Osteocyte (in vitro differentiated cells): ENCODE results near the gene PKNOX2. TPM values are rescaled to one million over a fixed set of nuclear protein-coding genes. Genes with fewer than 3 reads are reported as not detected.

ENCODE experiments used
- DNase-seq: peaks from one replicate; pipeline ENCODE4 v3.0.0; 2021; ENCODE audit warnings: mixed read lengths; ENCODE audit not compliant: unreplicated experiment; ENCODE audit errors: extremely low spot score
- H3K27ac Mint-ChIP-seq: one replicate; pipeline ENCODE4 v1.8.0; 2021; ENCODE audit warnings: mild to moderate bottlenecking, mixed read lengths; ENCODE audit not compliant: unreplicated experiment
- H3K27me3 Mint-ChIP-seq: one replicate; pipeline ENCODE4 v1.8.0; 2021; ENCODE audit warnings: mixed read lengths; ENCODE audit not compliant: unreplicated experiment
- H3K36me3 Mint-ChIP-seq: one replicate; pipeline ENCODE4 v1.8.0; 2021; ENCODE audit warnings: mixed read lengths; ENCODE audit not compliant: unreplicated experiment
- H3K4me1 Mint-ChIP-seq: one replicate; pipeline ENCODE4 v1.8.0; 2021; ENCODE audit warnings: mixed read lengths; ENCODE audit not compliant: unreplicated experiment
- H3K4me3 Mint-ChIP-seq: one replicate; pipeline ENCODE4 v1.8.0; 2021; ENCODE audit warnings: mild to moderate bottlenecking, moderate library complexity, mixed read lengths; ENCODE audit not compliant: unreplicated experiment
- H3K9me3 Mint-ChIP-seq: one replicate; pipeline ENCODE4 v1.8.0; 2021; ENCODE audit warnings: mixed read lengths; ENCODE audit not compliant: unreplicated experiment
- CTCF ChIP-seq: fragments of 200-600 bp; sonication (generic); IDR thresholded peaks from 2 replicates; pipeline ENCODE4 v1.5.0; 2021; ENCODE audit warnings: antibody characterized with exemption, mild to moderate bottlenecking, moderate library complexity
- total RNA-seq: library from RNA; stranded (reverse); gene quantifications from 2 replicates; pipeline ENCODE4 v1.2.1, GENCODE V29; 2021

The PKNOX2 gene
- total RNA-seq, 1 donor from 2014 or later: 89.3 TPM

GRCh38 chr11:125326126-125326525, 161.6 kb downstream of the PKNOX2 start:
- Mint-ChIP-seq H3K4me3 (no peak overlapping the region), H3K9me3 (no peaks in the 10 kb centered on the region)

GRCh38 chr11:125327518-125328224, 163.1 kb downstream of the PKNOX2 start:
- Mint-ChIP-seq H3K36me3 (peaks cover 26% of the 10 kb centered on the region), H3K4me1 (peaks cover 12% of the 10 kb centered on the region), H3K4me3 (no peak overlapping the region), H3K27ac (no peak overlapping the region), H3K9me3 (no peaks in the 10 kb centered on the region), H3K27me3 (no peaks in the 10 kb centered on the region)
- DNase-seq: no peak
- no peak for TF ChIP-seq CTCF

More at GRCh38 chr11:125326126-125326525, 161.6 kb downstream of the PKNOX2 start:
- Mint-ChIP-seq H3K27ac (no peak overlapping the region), H3K36me3 (peaks cover 30% of the 10 kb centered on the region), H3K4me1 (peaks cover 12% of the 10 kb centered on the region), H3K27me3 (no peaks in the 10 kb centered on the region)
- no peak for TF ChIP-seq CTCF
- DNase-seq: no peak

GRCh38 chr11:125328225-125328580, 163.7 kb downstream of the PKNOX2 start:
- Mint-ChIP-seq H3K27ac (peak overlapping the region; percentile 33), H3K4me1 (peaks cover 12% of the 10 kb centered on the region), H3K27me3 (no peaks in the 10 kb centered on the region), H3K9me3 (no peaks in the 10 kb centered on the region), H3K36me3 (peaks cover 29% of the 10 kb centered on the region), H3K4me3 (no peak overlapping the region)
- no peak for DNase-seq
- no peak for TF ChIP-seq CTCF

- no peak for DNase-seq
- Mint-ChIP-seq H3K4me1 (peaks cover 14% of the 10 kb centered on the region), H3K36me3 (peaks cover 32% of the 10 kb centered on the region), H3K27me3 (no peaks in the 10 kb centered on the region), H3K9me3 (no peaks in the 10 kb centered on the region), H3K27ac (peak overlapping the region; percentile 9), H3K4me3 (no peak overlapping the region)
- no peak for TF ChIP-seq CTCF
Measured at GRCh38 chr11:125329786-125330185, 165.2 kb downstream of the PKNOX2 start.

- Mint-ChIP-seq H3K27ac (no peak overlapping the region), H3K4me1 (peaks cover 23% of the 10 kb centered on the region), H3K9me3 (no peaks in the 10 kb centered on the region), H3K4me3 (no peak overlapping the region), H3K36me3 (peaks cover 37% of the 10 kb centered on the region), H3K27me3 (no peaks in the 10 kb centered on the region)
- no peak for DNase-seq
- no peak for TF ChIP-seq CTCF
Measured at GRCh38 chr11:125330462-125331325, 166.1 kb downstream of the PKNOX2 start.
